COLO829 (cell line): ENCODE measurements around the gene VLDLR.
"Not testable (repeated sequence)": the region's sequence is repeated elsewhere in the genome, so short reads cannot be mapped to it uniquely, and the experiment has no call there.

Source experiments
- DNase-seq: peaks from one replicate; pipeline ENCODE4 v3.0.0; 2012; ENCODE audit warnings: low spot score

Gene VLDLR

DNA sequence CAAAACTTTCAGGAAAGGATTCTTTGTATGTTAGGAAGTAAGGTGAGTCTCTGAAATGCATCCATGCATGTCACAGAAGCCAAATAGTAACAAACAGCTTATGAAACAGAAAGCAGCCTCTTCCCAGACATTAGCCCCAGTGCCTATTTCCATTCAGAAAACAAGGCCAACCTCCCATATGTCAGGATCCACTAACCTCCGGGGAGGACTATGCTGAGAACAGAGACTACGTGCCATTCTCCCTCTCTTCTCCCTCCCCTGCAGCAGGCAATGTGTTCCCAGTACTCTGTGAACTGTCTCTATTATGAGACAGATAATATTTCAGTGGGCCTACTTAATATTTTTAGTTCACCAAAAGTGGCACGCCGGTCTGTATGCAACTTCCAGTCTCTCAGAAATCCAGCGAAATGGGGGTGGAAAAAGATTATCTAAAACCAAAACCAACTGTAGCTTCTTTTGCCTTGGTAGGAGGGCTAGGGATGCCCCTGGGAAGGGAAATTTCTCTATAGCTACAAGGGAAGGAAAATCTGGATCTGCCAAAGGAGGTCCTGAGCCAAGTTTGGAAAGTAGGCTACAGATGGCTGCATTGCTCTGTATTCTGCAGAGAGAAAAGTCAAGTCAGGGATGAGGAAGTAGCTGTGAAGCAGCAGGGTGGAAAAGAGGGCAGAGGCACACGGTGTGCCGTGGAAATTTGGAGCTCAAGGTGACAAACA lies 42.0 kb downstream of the VLDLR start:
- no peak for DNase-seq

DNA sequence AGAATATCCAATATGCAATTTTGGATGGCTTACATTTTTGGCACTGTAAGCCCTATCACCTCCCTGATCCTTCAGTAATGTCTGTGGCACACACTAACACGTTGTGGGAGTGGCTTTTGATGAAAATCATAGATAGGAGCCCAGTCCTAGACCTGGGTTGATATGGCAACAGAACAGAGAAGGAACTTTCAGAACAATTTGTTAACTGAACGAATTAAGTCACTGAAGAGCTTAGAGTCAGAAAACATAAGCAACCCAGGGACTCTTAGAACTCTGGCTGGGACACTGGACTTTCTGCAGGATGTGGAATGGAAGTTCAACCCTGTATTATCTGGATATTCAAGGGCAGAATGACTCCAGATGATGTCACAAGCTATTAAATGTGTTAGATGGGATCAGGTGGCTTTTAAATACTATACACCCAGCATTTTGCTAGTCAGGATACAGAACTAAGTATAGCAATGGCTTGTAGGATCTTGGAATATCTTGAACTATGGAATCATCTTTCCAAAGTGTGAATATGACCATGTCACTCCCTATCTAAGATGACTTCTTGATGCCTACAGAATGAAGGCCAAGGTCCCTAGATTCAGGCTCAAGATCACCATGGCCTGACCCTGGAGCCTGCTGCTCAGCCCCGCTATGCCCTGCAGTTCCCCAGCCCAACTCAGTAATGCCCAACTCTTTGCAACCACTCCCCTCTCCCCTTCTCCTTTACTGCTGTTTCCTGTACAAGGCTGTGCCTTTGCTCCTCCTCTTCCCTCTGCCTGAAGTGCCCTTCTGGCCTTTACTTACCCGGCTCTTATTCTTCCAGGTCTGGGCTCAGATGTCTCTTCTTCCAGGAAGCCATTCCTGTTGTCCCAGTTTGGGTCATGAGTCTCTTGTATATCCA lies 42.8 kb downstream of the VLDLR start:
- no peak for DNase-seq

DNA sequence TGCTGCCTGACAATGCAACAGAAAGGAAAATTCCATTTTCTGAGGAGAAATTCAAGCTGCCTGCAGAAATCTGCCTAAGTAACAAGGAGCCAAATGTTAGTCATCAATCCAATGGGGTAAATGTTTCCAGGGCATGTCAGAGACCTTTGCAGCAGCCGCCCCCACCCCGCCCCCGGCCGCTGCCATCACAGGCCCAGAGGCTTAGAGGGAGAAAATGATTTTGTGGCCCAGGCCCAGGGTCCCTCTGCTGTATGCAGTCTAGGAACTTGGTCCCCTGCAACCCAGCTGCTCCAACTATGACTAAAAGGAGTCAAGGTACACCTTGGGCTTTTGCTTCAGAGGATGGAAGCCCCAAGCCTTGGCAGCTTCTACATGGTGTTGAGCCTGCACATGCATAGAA lies 45.0 kb downstream of the VLDLR start:
- DNase-seq: no peak

DNA sequence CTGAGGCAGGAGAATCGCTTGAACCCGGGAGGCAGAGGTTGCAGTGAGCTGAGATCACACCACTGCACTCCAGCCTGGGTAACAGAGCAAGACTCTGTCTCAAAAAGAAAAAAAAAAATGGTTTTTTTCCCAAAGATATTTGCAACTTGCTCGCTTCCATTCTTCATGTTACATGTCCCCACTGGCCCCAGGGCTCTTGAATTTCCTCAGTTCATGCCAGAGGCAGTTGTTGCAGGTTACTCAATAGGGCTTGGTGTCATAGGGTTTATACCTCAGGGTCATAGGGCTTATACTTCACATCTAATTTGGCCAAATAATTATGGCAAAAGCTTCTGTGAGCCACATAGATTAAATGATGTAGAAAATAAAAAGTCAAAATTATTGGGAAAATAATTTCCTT lies 51.6 kb downstream of the VLDLR start:
- DNase-seq: no peak

DNA sequence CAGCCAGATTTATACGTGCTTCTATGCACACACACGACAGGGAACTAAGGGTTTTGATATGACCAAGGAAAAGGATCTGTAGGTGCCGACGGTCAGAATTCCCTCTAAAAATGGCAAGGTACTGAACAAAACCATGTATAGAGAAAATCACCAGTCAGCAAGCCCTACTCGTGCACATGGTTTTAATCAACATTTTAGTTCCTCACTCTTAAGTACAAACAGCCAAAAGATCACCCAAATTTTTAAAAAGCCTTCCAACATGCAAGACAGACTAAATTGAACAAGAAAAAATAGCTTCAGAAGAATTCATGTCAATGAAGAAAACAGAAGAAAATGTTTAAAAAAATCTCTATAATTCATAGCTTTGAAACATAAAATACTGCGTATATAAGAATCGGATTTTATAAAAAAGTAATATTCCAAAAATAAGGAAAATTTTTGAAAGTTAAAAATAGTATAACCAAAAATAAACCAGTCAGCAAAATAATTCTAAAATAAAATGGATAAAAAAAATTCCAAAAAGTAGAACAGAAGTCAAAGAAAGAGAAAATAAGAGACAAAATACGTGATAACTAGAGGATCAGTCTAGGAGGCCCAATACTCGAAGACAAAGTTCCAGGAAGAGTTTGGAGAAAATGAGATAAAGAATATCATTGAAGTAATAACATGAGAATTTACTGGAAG lies 52.7 kb downstream of the VLDLR start:
- no peak for DNase-seq

DNA sequence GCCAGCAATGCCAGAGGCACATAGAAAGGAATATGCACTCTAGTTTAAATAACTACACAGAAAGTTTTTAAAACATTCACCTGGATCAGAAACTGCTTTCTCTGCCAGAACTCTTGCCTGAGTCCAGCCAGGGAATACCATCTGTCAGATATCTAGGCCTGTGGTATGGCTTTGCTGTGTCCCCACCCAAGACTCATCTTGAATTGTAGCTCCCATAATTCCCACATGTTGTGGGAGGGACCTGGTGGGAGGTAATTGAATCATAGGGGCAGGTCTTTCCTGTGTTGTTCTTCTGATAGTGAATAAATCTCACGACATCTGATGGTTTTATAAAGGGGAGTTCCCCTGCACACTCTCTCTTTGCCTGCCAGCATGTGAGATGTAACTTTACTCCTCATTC lies 54.2 kb downstream of the VLDLR start:
- no peak for DNase-seq

DNA sequence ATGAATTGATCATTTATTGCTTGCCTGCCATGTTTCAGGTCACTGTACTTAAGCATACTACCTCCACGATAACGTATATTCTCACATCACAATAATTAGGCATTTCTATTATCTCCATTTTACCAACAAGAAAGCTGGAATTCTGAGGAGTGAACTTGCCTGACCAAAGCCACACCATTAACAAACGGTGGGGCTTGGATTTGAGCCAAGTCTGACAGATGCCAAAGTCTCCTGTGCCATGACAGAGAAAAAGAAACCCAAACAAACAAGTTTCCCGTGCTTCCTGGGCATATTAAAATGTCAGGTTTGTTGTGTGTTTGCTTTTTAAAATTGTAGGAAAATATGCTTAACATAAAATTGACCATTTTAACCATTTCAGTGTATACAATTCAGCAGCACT lies 54.9 kb downstream of the VLDLR start:
- no peak for DNase-seq

DNA sequence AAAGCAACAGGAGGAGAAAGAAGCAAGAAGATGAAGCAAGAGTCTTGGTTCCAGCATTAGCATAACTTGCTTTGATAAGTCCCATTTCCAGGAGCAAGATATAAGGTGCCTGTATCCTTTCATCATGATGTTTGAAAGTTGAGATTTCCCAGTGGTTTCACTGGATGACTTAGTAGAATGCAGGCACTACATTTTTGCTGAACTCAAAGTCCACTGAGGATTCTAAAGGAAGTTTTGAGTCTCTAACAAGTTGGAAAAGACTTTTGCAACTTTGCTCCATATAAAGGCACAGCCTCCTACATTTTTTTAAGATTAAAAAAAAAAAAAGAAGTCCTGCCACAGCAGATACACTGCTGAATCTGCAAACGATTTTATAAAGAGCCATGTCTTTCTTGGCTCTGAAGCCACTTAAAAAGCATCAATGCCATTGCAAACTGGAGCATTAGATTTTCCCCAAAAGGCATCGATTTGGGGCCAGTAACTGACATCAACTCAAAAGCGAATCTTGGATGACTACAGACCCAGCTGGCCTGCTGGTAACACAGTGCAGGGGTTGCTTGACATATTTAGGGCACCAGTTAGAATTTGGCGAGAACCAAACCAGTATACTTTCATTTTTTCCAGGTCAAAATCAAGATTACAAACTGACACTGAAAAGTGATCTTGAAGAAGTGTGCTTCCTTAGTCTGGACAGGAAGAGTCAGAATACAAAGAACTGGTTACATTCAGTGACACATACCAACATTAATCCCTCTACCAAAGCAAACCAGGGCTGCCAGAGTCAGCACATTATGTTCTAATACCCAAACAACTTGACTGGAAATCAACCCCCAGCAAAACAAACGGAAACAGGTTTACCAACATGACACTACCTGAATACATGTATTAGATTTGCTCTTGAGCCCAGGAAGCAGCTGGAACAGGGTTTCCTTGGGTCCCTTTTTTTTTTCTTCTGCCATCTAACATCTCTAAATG lies 56.6 kb downstream of the VLDLR start:
- no peak for DNase-seq

DNA sequence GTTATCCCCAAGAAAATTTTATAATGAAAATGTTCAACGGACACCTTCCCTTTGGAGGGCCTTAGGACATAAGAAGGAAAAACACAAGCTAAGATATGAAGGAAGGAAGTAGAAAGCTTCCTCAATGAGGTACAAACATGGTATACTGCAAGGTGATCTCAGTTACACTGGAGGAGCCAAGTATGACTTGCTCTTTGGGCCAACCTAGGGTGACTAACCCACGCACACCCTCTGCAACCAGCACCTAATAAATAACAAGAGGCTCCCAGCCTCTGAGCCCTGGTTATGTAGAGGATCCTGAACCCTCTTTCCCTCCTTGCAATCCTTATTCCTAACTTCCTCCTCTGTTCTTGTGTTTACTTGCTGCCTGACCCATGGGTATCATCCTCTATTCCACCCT lies 57.4 kb downstream of the VLDLR start:
- DNase-seq: no peak

DNA sequence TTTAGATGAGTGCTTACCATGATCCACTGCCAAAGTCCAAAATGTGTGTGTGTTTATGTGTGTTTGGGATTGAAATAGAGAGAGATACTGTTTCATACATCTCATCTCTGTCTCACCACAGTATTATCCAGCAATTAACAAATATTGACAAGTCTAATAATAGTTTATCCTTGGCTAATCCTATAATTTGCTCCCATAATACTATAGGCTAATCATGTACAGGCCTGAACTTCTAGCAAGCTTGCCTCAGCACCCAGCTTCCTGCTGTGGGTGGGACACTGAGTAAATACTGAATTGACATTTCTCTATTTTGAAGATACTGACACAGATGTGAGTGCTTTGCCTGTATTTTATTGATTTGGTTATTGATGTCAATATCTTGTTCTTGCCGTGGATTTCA lies 60.4 kb downstream of the VLDLR start:
- no peak for DNase-seq

DNA sequence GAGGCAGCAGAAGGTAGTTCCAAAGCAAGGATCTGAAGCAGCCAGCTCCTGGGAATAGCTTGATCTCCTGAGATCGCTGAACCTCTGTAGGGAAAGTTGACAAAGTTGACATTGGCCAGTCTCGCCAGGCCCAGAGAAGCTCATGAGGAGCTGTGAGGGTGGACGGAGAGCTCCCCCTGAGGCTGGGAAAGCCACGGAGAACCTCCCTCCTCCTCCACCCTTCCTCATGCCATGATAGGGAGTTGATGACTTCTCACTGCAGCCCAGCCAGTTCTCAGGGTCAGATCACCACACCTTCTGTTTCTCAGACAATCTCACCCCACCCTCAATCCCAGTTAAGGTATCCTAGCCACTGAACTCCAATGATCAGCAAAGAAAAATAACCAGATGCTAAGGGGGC lies 65.3 kb downstream of the VLDLR start:
- no peak for DNase-seq

DNA sequence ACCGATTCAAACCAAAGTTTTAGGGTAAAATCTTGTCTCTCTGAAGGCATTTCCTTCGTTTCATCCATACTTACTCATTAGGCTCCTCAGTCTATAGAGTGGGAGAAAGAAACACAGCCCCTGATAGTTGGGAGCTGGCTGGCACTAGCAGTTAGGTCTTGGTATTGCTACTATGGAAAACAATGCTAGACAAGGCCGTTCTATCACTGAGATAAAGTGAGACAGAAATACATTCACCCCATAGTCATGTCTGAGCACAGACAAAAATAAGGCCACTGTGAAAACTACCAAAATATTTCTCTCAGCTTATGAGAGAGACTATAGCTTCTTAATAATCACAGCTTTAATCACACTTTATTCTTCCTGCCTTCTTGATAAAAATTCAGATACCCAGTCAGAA lies 67.0 kb downstream of the VLDLR start:
- DNase-seq: no peak

DNA sequence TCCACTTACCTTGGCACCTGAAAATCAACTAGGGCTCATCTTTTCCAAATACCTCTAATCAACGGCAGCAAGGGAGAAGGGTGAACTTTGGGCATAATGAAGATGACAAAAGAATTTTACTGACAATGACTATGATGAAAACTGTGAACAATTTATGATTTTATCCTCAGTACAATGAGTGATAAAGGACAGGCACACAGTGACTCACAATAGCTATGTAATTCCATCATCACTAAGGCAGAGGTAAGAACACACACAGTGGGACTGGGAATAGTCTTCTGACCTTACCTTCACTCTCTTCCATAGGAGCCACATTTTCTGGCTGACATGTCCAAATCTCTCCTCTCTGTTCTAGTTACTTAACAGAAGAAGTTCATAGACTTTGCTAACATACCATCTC lies 69.6 kb downstream of the VLDLR start:
- no peak for DNase-seq

DNA sequence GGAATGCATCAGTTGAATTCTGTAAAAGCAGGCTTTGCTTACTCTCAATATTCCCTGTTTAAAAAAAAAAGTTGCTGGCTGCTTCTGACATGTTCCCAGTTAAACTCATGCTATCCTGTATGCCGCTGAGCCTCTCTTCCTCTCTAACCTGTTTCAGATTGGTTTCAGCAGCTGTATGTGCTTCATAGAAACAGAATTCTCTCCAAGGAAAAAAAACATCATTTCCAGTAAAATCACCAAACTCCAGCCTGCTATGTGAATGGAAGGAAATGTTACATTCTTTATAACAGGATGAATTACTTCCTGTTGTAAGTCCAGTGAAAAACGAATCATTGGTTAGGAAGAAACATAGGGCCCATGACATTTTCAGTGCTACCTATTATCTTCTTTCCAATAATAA lies 70.0 kb downstream of the VLDLR start:
- DNase-seq: no peak

DNA sequence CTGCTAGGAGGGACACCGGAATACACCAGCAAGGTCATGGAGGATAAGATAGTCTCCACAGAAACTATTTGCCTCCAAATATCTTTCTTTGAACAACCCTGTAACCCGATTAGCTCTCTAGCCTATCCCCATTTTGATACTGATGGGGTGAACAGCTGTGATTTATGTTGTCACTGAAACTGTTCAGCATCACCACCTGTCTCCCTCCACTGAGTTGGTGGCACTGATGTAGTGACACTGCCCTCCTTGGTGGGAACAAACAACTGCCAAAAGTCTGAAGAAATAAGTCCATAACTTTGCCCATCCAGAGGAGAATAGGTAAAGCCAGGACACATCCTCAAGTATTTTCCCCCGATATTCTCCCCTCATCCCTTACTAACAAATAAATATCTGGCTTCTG lies 71.5 kb downstream of the VLDLR start:
- no peak for DNase-seq

DNA sequence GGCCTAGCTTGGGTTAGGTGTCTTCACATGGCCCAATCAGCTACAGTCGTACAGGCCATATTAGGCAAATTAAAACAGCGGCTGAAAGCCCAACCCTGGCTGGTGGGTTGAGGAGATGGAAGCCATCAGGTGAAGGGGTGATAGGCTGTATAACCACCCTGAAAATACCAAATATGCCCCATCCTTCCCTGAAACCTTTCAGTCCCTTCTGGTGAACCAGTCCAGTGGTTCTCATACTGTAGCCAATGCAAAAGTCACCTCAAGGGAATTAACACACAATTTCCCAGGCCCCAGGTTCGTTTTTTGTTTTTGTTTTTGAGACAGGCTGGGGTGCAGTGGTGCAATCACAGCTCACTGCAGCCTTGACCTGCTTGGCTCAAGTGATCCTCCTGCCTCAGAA lies 75.9 kb downstream of the VLDLR start:
- no peak for DNase-seq

DNA sequence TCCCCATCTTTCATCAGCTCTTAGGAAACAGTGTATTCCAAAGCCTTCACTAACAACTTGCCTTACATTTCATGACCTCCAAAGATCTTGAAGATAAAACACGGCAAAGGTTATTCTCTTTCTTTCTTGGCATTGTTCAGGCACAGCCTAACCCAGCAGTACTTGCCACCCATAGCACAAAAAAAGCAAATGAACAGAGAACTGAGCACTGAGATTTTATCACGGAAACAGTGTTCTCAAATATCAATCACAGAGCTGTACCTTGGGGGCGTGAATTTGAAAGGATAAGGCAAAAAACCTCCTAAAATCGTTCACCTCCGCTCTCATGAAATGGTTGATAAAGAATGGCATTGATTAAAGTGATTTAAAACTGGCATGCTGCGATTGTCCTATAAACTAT lies 78.8 kb downstream of the VLDLR start:
- no peak for DNase-seq

DNA sequence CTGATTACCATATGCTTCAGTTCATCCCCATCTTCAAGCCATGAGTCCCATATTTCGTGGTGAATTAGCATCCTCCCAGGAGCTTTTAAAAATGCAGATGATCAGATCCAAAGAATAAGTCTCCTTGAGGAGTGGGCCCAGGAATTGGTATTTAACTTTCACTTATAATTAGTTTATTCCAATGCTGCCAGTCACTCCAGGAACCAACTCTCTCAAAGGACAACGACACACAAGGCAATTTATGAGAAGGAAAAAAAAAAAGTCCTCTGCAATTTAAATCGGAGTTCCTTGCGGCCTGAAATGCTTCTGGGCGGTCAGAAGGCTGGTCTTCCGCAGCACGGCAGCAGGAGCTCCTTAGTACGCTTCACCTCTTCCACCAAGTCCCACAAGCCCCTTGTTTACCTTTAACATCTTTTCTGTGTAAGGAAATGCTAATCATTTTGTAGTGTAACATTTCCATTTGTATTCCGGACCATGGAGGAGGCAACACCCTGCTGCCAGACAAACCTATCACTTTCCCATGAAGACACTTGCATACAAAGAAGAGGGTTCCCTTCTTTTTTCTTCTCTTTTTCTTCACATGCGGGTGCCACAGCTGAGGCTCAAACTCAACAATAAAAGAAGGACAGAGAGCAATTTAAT lies 79.4 kb downstream of the VLDLR start:
- DNase-seq: no peak

DNA sequence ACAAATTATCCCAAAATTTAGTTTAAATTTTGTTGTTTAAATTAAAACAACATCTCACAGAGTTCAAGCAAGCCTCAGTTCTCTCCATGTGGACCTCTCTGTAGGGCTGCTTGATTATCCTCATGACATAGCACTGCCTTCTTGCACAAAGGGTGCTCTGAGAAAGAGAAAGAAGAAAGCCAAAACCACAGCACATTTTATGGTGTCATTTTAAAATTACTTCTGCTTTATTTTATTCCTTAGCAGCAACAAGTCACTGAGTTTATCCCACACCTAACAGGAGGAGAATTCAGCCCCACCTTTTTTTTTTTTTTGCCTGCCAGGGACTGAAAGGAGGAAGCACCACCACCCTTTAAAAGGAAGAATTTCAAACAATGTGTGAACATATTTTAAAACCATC lies 82.9 kb downstream of the VLDLR start:
- DNase-seq: no peak

DNA sequence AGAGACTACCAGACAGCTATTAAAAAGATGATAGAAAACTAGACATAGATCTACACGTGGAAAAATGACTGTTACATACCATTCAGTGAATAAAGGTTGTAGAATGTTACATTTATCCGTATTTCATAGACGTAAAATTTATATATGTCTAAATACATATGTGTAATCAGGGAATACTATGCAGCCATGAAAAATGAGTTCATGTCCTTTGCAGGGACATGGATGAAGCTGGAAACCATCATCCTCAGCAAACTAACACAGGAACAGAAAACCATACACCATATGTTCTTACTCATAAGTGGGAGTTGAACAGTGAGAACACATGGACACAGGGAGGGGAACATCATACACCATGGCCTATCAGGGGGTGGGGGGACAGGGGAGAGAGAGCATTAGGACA lies 85.7 kb downstream of the VLDLR start:
- DNase-seq: not testable (repeated sequence)
